Measurements from ENCODE around the gene TP53TG5.

TP53TG5 gene

DNA sequence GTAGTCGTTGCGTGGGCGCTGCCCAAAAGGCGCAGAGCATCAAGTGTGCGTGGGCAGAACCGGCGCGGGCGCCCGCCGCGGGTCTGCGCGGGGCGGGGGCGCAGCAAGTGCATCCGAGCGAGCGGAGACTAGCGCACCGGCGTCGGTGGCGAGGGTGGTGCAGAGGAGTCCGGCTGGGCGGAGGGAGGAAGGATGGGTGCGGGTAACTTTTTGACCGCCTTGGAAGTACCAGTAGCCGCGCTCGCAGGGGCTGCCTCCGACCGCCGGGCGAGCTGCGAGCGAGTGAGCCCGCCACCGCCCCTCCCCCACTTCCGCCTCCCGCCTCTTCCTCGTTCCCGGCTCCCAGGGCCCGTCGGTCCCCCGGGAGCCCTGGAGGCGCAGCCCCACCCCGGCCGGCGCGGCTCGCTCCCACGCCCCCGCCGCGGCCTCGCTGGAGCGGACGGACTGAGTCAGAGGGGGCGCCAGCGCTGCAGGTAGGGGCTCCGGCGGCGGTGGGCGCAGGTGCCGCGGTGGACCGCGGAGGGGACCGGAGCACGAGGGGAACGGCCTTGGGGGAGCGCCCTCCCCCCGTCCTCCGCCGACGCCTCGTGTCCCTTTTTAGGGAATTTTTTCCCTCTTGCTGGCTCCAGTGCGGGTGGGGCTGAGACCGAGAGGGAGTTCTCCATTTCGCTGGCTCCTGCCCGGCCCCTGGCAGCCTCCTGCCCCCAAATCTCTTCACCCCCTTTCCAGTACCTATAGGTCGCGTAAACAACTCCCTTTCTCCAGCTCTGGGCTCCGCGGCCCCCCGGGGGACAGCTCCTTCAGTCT is 28.3 kb upstream of the TP53TG5 start:
- DNase-seq, result peak in 42 of 56 donors; percentile 30 to 80 (median 62)

DNA sequence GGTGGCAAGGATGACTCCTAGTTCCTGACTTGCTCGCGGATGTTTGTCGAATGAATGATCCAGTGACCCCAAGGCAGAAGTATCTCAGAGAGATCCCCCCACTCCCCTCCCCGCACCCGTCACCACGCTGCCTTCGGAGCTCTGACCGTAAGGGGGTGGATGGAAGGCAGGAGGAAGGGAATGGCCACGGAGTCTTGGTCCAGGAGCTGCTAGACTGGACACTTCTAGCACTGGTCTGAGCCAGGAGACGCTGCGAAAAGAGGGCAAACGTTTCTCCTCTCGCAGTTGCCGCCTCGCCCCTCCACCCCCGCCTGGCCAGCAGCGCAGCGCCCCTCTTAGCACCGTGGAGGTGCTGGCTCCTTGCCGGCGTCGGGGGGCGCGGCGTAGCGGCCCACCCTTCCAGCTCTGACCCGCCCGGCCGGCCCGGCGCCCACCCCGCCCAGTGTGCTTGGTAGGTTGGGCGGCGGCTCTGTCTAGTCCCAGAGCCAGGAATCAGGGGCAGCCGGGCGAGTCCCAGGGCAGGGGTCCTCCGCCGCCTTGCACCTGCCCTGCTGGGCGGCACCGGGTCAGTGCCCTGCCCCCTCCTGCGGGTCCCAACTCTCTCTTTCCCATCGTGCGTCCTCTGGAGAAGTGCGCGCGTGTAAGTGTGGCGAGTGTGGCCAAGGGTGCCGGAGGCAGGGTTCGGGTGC is 27.6 kb upstream of the TP53TG5 start:
- DNase-seq, result peak in 8 of 56 donors; percentile 44 to 70 (median 60)

GRCh38 chr20:45404438-45404837 is 26.3 kb upstream of the TP53TG5 start:
- no peak for DNase-seq

GRCh38 chr20:45402946-45403345 is 24.8 kb upstream of the TP53TG5 start:
- no peak for DNase-seq

DNA sequence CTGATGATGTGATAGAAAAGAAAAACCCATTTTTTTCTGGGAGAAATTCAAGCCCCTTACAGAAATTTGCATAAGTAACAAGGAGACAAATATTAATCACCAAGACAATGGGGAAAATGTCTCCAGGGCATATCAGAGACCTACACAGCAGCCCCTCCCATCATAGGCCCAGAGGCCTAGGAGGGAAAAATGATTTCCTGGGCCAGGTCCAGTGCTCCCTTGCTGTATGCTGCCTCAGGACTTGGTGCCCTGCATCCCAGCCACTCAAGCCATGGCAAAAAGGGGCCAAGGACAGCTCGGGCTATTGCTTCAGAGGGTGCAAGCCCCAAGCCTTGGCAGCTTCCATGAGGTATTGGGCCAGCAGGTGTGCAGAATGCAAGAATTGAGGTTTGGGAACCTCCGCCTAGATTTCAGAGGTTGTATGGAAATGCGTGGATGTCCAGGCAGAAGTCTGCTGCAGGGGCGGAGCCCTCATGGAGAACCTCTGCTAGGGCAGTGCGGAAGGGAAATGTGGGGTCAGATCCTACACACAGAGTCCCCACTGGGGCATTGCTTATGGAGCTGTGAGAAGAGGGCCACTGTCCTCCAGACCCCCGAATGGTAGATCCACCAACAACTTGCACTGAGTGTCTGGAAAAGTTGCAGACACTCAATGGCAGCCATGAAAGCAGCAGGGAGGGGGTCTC is 22.4 kb upstream of the TP53TG5 start:
- no peak for DNase-seq

GRCh38 chr20:45399018-45399417 is 20.9 kb upstream of the TP53TG5 start:
- no peak for DNase-seq

DNA sequence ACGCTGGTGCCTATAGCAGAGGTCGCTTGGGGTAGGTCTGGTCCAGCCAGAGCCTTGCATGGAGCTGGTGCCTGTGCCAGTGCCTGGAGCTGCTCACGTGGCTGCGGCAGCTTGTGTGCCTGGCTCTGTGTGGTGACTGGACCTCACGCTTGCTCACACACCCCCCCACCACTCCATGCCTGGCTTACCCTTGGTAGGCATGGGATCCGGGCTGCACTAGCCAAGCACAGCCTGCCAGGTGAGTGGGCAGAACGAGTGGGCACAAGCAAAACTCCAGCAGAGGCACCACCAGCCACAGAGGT is 16.9 kb upstream of the TP53TG5 start:
- DNase-seq, result no peak

DNA sequence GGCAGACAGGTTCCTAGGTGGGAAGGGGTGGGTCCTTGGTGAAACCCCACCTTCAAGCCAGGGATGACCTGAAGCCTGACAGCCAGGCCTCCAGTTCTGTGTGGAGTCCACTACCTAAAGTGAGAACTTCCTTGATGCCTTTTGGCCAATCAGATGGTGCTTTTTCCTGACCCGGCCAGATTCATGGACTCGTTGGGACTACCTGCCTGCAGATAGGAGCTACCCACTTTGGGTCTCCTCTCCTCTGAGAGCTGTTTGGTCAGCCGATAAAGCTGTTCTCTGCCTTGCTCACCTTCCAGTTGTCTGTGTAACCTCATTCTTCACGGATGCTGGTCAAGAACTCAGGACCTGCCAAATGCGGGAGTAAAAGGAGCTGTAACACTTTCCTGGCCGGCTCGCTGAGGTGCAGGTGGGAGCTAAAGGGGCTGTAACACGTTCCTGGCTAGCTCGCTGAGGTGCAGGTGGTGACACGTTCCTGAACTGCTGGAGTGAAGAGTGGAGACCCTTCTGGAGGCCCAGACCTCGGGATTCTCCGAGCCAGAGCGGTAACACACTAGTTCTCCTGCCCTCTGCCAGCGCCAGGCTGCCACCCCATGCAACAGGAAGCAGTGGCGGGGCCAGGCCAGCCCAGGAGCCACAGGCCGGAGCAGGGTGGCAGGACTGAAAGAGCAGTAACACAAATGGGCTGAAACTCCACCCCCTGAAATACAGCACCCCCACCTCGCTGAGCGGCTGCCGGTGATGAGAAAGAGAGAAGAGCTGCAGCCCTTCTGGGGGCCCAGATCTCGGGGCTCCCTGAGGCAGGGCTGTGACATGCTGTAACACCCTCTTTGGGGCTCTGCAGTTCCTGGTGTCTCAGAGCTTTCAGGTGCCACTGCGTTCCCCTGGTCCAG is 16.3 kb upstream of the TP53TG5 start:
- DNase-seq, result no peak

- DNase-seq, result peak in 7 of 56 donors; percentile 11 to 54 (median 25)
Observed at GRCh38 chr20:45392733-45393132, 14.6 kb upstream of the TP53TG5 start.

- no peak for DNase-seq
Observed at GRCh38 chr20:45391559-45391958, 13.4 kb upstream of the TP53TG5 start.

DNA sequence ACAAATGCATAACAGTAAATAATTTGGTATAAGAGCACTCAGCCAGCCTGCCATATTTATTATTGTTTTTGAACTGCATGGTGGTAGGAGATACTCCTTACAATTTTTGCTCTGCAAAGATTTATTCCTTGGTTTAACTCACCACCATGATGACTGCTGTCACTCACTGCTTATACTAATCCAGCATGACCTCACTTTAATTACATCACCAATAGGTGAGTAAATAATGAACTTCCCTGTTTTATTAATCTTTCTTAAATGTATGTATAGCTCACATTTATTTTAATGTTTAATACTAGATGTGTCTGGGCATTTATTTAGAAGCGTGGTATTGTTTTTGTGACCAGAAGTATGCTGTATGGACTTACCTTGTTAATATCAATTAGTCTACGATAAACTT is 12.8 kb upstream of the TP53TG5 start:
- DNase-seq, result no peak

DNA sequence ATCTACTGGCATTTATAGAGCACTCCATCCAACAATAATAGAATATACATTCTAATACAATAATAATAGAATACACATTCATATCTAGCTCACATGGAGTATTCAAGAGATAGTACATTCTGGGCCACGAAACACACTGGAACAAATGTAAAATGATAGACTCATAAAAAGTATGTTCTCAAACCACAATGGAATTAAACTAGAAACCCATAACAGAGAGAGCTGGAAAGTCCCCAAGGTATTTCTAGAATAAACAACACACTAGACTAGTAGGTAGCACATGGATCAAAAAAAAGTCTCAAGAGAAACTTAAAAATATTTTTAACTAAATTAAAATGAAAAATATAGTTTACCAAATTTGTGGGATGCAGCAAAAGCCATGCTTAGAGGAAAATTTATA is 9.1 kb upstream of the TP53TG5 start:
- DNase-seq, result no peak

DNA sequence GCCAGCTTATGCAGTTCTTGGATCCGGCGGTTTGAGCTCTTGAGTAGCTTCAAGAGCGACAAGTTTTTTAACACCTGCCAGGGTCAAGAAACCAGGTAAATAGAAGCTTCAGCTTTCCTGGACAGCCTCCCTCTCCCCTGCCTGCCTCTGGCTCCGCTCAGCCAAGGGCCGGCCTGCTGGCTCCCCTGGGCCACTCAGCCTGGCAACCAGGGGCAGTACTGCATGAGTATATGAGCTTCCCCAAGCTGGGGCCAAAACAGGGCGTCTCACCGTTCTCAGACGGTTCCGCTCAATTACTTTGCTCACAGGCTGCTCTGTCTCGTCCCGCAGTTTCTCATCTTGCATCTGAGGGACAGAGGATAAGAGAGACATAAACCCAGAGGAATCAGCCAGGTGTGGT is 856 bp downstream of the TP53TG5 start:
- DNase-seq, result no peak

DNA sequence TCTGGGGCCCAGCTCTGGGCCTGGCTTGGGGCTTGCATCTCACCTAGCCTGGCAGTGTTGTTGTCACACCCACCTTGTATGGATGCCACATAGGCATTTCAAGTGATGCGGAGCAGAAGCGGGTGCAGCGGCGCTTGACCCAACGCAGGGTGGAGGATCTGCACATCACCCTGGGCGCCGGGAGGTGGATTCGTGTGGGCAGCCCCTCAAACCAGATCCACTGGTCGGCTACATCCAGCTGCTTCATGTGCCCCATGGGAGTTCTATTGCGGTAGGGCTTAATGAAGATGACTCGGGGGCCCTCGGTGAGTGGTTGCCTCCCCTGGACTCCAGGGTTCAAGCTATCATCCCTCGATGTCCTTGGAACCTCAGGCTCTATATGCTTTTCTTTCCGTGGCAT is 3.2 kb downstream of the TP53TG5 start:
- DNase-seq, result no peak

DNA sequence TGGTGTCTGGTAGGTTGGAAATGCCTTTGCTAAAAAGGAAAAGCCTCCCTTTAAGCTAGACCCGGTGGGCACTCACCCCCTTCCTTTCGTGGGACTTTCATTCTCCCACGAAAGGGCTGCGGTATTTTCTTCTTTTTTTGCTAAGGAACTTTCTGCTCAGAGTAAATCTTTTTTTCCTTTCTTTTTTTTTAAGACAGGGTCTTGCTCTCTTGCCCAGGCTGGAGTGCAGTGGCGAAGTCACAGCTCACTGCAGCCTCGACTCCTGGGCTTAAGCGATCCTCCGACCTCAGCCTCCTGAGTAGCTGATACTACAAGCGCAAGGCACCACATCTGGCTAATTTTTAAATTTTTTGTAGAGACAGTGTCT is 4.0 kb downstream of the TP53TG5 start:
- DNase-seq, result no peak

DNA sequence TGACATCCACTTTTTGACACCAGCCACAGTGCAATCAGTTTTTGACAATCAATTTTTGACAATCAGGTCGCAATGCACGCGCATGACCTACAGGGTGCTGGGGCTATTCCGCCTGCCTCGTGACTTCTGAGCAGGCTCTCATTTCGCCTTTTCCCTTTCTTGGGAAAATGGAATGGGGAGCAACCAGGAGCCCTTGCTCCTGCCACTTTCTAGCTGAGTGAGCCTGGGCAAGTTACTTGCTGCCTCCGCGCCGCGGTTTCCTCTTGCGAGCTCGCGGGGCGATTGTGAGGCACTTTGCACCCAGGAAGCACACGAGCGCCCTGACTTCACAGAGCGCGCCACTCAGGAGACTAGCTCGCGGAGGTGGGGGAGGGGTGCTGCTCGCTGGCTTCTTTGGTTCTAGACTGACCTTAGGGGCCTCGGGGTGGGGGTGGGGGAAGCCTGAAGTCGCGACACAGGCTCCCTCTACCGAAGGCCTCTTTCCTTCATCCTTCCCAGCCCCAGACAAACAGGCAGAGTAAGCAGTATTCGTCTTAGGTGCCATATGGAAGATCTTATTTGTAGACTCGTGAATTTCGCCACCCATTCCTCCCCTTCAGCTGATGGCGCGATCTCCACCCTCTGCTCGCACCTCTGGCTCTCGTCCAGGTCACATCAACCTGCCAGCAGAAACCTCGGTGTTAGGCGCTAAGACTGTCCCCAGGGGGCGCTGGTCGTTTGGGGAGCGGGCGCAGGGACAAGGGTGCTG is 4.6 kb downstream of the TP53TG5 start:
- peak in 55 of 56 donors; percentile 25 to 89 (median 75) for DNase-seq

DNA sequence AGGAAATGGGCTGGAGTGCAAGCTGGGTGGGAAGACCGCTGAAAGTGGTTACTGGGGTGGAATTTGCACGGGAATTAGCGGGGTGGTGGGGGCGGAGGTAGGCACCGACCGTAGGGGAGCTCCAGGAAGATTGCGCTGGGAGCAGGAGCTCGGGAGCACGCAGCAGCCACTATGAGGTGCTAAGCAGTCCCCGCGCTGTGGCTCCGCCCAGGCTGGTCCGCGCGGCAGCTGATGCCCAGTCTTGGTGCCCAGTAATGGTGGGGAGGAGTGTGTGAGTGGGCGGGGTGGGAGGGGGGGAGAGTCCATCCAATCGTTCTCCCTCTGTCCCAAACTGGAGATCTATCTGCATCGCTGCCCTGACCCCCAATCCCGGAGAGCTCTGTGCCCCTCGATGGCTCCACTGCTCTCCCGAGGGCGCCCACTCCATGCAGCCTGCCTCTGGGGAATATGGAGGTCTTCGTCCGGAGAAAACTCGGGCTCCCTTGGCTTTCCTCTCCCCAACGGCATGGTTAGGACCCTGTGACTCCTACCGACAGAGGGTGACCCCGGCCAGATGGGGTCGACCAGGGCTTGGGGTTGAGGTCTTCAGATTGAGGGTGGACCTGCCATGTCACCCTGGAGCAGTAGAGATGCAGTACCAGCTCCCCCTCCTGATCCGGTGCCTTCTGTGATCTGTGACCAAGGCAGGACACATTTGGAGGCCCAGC is 5.3 kb downstream of the TP53TG5 start:
- DNase-seq, result peak in 45 of 56 donors; percentile 10 to 76 (median 44)

- no peak for DNase-seq
Observed at GRCh38 chr20:45372241-45372640, 5.9 kb downstream of the TP53TG5 start.

DNA sequence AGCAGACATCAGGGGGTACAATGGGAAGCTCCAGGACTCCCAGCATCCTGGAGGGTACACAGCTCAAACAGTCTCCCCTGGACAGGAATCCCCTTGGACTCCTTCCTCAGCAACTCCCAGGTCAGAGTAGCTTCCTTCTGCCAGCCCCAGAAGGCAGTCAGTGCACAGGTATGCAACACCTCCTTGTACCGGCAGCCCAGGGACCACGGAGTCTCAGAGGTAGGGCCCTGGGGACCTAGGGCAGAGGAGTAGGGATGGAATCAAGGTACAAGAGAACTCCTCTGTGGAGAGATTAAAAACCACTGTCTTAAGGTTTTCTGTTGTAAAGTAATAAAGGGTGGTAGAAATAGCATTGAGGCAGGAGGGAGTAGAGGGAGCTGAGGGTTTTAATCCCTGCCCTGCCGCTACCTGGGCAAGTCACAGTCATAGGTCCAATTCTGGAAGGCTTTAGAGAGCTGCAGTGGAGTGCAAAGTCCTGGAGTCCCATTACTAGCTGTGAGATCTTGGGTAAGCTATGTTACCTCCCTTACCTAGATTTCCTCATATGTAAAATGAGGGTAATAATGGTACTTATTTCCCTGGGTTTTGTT is 7.5 kb downstream of the TP53TG5 start:
- DNase-seq, result no peak
